GM20000 (cell line): Measurements from ENCODE around the gene ANKRD26.

Experiments
- DNase-seq: peaks from one replicate; pipeline ENCODE4 v3.0.0; 2012; ENCODE audit warnings: low spot score
- TF ChIP-seq, protein P1 (sequence below): IDR thresholded peaks from 2 replicates; pipeline ENCODE4 v1.5.1; 2012; ENCODE audit warnings: mild to moderate bottlenecking, control low read depth; ENCODE audit errors: extremely low read depth, missing control alignments

Gene ANKRD26

GRCh38 chr10:27020243-27020642 is 80.1 kb downstream of the ANKRD26 start:
- TF ChIP-seq, protein P1, sequence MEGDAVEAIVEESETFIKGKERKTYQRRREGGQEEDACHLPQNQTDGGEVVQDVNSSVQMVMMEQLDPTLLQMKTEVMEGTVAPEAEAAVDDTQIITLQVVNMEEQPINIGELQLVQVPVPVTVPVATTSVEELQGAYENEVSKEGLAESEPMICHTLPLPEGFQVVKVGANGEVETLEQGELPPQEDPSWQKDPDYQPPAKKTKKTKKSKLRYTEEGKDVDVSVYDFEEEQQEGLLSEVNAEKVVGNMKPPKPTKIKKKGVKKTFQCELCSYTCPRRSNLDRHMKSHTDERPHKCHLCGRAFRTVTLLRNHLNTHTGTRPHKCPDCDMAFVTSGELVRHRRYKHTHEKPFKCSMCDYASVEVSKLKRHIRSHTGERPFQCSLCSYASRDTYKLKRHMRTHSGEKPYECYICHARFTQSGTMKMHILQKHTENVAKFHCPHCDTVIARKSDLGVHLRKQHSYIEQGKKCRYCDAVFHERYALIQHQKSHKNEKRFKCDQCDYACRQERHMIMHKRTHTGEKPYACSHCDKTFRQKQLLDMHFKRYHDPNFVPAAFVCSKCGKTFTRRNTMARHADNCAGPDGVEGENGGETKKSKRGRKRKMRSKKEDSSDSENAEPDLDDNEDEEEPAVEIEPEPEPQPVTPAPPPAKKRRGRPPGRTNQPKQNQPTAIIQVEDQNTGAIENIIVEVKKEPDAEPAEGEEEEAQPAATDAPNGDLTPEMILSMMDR = no peak
- no peak for DNase-seq

DNA sequence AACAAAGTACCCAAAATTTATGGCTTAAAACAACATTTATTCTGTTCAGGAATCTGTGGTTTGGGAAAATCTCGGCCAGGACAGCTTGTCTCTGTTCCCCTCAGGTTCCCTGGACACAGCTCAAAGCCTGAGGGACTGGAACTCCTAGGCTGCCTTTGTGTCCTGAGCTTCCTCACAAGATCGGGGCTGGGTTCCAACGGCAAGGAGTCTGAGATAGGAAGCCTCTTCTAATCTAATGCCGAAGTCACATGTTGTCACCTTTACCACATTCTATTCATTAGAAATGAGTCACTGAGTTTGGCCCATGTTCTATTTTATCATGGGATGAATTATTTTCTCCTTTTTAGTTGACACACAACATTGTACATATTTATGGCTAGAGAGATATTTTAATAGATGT is 80.5 kb downstream of the ANKRD26 start:
- no peak for DNase-seq
- TF ChIP-seq, protein P1 = no peak

DNA sequence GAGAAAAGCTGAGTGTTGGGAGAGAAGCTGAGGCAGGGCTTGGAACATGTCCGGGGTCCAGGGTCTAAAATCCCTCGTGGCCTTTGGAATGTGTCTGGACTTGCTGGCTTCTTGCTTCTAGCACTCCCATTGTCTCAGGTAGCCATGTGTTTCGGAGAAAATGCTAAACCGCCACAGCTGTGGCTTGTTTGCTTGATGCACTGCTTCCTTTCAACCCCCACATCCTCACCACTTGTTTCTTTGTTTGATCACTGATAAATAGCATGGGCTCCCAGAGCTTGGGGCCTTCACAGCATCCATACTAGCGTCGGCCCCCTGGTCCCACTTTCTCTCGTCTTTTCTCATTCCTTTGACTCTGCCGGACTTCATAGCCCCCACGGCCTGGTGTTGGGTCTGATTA is 102.7 kb downstream of the ANKRD26 start:
- no peak for DNase-seq
- TF ChIP-seq, protein P1 = no peak

DNA sequence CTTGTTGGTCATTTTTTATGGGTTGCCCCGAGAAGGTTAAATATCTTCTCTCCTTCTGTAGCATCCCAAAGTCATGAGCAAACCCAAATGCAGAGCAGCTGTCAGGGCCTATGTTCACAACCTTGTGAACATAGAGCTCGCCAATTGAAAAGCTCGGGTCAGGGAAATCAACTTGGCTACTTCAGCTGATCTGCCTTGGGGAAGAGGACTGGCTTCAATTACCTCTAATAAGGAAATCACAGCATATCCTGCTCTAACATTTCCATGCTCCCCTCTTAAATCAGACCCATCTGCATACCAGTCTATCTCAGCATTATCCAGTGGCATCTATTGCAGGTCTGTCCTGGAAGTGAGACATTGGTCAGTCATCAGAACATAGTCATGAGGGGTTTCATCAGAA is 105.6 kb downstream of the ANKRD26 start:
- TF ChIP-seq, protein P1 = no peak
- no peak for DNase-seq

DNA sequence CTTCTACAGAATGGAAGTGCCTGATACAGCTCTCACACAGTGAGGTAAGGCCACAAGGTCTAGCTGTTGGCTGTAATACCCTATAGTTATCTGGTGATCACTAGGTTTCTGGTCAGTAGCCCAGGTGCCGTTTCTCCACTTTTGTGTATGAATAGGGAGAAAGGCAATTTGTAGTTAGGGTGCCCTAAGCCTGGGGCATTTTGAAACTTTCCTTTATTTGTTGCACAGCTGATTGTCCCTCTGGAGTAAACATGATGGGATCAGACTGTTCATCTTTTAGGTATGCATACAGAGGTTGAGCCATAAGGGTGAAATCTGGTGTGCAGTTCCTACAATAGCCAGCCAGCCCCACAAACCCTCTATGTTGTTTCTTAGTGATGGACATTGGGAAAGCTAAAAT is 112.4 kb downstream of the ANKRD26 start:
- DNase-seq = no peak
- TF ChIP-seq, protein P1 = no peak

GRCh38 chr10:26983156-26983555 is 117.1 kb downstream of the ANKRD26 start:
- no peak for DNase-seq
- TF ChIP-seq, protein P1 = no peak

- DNase-seq = no peak
- TF ChIP-seq, protein P1 = no peak
These were observed 118.2 kb downstream of the ANKRD26 start for GRCh38 chr10:26982058-26982457.
